HT1080 (cell line): ENCODE data around the gene TXNRD2. TPM values are rescaled to one million over a fixed set of nuclear protein-coding genes. Genes with fewer than 3 reads are reported as not detected.

Experiments used
- DNase-seq: peaks from one replicate; pipeline ENCODE4 v3.0.0-alpha.2; 2015; ENCODE audit warnings: low read depth
- polyA plus RNA-seq, 2 experiments: library from polyadenylated mRNA; depleted of rRNA; stranded (reverse); fragments of >200 nt; gene quantifications; 2 replicates each; pipeline ENCODE4 v1.2.3, GENCODE V29; 2015
- total RNA-seq: library from RNA; depleted of rRNA; stranded (reverse); fragments of >200 nt; shearing (Covaris generic); gene quantifications from 2 replicates; pipeline ENCODE4 v1.2.3, GENCODE V29; 2014; rRNA removed

Gene TXNRD2
- 94.5 and 120 TPM in 2 replicates for total RNA-seq
- 40.5 and 56.9 TPM in 2 replicates for polyA plus RNA-seq (2015; cell fraction: cytosol; rRNA removed)
- 76.8 and 78.5 TPM in 2 replicates for polyA plus RNA-seq (2015; cell fraction: nucleus; rRNA removed)

DNA sequence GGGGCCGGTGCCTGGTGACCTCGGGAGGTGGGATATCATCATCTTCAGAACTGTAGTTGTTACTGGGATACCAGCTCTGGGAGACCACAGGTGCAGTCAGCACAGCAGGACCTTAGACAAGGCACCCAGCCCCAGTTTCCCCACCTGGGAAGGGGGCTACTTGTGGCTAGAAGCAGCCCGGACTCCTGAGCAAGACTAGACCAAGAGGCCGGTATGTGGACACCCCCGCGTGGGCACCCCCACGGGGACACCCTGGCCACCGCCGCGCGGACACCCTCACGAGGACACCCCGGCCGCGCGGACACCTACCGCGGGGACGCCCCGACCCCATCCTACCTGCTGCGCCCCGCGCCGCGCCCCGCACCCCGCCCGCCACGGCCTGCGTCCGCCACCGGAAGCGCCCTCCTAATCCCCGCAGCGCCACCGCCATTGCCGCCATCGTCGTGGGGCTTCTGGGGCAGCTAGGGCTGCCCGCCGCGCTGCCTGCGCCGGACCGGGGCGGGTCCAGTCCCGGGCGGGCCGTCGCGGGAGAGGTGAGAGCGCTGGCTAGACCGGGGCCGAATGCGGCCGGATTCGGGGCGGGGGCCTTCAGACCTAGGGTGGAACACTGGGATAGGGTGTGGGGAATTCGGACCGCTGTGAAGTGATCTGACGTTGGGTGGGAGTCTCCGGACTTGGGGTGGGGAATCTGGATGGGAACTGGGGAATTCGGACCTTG lies at the start of gene TXNRD2, which contains the start of gene COMT:
TXNRD2 (minus strand) TSS at position 454 of the 718 bp plus-strand sequence; CDS start at position 439, 15 bp downstream.
COMT (plus strand) TSS at position 408 of the 718 bp plus-strand sequence. CDS start 20,755 bp downstream, outside the sequence.
- DNase-seq, result peak; percentile 56

DNA sequence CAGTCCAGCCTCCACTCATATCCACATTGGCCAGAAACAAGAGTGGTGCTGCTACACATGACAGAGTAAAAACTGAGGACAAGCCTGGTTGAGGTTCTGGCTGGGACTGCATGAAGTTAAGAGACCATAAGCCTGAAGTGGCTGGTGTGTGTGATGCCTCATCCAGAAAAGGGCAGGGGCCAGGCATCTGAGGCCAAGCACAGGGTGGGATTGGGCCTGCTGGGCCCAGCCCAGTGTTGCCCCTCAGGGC lies 49.7 kb upstream of the TXNRD2 start:
- no peak for DNase-seq

DNA sequence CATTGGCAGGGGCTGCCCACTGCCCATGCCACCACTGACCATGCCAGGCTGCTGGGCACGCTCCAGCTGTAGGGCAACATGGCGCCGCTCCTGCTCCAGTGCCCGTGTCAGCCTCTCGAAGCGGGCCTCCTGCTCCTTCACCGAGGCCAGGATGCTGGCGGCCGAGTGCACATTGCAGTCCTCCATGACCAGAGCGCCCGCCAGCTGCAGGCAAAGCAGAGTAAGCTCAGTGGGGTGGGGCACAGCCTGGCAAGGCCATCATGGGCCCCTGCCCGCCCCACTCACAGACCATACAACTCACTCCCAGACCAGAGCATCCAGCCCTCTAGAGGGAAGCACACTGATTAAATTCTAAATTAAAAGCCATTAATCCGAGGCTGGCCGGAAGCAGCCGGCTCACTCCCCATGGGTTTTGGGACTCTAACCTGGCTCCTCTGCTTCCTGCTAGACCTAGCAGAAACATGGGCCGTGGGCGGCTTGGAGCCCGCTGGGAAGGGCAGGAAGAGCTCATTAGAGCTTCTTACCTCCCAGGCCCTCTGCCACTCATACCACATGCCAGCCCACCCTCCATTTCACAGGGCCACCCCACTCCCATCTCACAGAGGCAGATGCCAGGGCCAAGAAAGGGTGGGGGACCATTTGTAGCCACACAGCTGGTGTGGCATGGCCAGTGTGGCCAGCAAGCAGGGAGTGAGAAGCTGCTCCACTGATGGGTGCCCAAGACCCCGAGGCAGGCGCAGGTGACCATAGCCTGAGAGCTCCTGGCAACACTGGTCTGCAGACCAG lies 49.2 kb upstream of the TXNRD2 start:
- DNase-seq, result no peak

DNA sequence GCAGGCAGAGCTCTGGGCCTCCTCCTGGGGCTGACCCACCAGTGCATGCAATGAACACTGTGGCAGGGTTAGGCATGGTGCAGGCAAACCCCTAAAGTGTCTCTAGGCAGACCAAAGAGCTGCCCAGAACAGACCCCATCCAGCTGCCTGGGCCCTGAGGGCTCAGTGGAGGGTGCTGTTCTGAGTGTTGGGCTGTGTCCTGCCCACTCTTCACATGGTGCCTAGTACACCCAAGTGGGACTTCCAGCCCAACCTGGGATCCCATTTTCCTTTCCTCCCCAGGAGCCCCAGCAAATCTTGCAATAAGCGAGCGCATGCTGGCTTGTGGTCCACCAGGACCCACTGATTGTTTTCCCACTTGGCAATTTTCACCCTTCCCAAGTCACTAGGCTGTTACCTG lies 48.6 kb upstream of the TXNRD2 start:
- DNase-seq, result no peak

DNA sequence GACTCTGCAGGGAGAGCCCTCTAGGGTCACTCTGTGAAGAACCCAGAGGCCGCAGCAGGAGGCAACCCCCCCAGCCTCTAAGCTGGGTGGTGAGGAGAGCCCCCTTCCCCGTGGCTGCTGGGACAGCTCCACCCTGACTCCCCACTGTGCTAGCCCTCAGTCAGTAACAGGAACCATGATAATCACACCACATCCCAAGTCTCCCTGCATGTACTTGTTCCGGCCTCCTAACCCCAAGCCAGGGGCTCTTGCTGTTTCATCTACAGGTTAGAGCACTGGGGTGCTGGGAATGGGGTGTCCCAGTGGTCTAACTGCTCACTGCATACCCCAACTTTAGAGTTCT lies 48.1 kb upstream of the TXNRD2 start:
- DNase-seq, result no peak

DNA sequence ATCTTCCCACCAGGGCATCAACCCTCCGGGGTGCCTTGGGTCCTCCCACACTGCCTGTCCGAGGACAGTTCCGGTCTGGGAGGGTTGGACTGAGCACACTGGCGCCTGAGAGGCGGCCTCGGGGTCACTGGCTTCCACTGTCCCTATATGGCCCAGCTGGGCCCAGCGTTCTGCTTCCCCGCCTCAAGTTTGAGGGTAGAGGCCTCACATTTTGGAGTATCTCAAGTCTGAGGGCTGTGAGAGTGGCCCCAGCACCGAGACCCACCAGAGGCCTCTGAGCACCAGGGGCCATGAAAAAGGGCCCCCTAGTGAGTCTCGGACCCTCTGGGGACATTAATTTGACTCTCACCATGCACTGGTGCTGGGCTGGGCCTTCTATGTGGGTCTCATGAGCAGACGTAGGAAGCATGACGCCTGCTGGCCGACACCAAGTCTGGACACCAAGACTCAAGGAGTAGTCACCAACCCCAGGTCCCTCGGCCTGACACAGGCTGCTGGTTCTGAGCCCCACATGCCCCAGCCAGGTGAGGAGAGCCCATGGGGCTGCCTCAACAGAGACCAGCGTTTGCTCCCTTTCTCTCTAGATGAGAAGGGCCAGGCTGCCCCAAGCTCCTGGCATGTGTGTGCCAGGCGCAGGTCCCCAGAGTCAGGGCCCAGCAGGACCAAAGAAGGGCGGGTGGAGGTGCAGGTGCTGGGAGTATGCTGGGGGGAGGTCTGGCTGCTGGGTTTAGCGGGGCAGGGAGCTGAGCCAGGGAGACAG lies 47.5 kb upstream of the TXNRD2 start:
- no peak for DNase-seq

DNA sequence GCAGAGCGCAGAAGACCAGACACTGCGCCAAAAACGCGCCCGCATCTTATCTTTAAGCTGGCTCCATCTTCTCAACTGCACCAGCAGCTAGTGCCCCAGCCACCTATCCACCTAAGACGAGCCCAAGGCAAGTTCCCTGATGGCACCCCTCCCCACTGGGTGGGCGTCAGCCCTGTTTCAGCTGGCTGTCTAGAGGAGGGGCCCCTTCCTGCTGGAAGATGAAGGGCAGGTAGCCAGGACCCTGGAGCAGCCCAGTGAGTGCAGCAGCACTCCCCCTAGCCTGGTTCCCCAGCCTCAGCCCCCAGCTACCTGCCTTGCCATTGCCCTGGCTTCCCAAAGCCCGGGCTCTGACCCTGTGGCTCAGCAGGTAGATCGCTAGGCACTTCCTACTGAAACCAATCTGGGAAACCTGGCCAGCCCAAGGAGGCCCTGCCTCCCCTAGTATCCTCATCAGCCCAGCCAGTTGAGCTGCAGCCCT lies 46.8 kb upstream of the TXNRD2 start:
- no peak for DNase-seq

DNA sequence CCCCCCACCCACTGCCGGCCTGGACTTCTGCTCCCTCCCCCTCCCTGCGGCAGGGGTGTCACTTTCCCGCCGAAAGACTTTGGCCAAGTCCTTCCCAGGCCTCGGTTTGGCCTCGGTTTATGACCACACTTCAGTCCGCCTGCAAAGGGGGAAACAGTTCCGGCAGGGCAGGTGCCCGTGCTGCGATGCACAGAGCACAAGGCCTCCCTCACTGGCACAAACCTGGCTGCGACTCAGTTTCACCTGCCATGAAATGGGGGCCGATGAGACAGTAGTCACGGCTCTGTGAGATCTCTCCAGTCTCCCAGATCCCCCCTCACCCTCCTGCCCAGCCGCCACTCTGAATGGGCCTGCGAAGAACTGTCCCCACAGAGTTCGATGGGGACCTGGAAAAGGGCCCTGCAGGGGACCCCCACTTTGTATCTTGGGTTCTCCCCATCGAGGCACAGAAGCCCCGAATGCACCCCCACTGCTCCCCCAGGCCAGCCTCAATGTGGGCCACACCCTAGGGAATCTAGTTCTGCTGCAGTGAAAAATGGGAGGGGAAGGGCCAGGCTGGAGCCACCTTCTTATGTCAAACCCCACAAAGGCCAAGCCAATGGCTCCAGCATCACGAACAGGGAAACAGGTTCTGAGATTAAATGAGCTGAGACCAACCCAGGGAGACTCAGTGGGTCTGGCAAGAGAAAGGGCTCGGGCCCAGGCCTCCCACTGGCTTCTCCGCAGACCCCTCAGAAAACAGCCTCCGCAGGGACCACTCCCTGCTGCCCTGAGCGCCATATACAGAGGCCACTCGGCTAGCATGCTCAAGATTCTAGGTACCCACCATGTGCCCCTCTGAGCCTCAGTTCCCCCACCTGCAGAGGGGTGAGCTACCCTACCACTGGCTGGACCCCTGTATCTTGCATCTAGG lies 46.0 kb upstream of the TXNRD2 start:
- DNase-seq, result no peak

DNA sequence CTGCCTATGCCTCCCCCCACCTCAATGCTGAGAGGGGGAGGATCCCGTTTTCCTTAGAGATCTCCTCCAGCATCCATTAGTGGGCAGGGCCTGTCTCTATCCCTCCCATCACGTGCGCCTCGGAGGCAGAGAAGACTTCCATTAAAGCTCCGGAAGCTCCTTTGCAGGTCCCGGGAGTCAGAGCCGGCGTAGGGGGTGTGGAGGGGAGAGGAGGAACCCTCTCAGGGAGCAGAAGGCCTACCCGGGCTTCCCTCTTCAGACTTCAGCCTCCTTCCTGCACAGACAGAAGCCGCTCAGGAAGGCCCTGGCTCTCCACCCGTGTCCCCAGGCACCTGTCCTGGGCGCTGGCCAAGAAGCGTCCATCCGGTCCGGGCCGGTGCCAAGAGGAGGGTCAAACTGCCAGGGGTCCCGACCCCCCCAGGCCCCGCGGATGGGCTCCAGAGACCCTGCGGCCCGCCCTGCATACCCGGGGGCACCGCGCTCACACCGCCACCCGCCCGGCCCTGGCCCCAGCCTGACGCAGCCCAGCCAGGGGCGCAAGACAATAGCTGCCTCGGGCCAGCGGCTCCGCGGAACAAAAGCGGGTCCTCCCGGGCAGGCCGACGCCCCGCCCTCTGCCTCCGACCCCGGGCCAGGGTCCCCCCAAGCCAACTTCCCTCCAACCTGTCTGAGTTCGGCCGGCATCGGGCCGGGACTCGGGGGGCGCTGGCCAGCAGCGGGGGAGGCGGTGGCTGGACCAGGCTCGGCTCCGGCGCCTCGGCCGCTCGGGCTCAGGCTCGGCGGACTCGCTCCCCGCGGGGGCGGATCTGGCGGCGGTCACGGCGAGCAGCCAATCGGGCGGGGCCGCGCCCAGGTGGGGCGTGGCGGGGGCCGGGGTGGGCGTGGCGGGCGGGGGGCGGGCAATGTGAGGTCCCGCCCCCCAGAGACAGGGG lies 45.1 kb upstream of the TXNRD2 start:
- DNase-seq, result no peak

DNA sequence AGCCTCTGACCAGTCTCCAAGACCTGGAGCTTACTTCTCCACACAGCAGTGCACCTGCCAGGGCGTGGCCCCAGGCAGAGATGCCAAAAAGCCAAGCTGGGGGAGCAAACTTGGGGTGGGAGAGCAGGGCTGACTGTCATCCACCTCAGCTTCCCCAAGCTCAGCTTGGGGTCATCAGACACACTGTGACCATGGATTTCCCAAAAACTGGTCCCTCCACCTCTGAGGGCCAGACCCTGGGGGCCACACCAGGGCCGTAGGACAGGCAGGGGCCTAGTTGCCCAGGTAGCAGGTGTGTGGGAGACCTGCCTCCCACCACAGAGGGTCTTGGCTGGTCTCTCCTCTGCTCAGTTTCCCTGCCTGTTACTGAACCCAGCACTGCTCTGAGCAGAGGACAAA lies 44.4 kb upstream of the TXNRD2 start:
- no peak for DNase-seq

DNA sequence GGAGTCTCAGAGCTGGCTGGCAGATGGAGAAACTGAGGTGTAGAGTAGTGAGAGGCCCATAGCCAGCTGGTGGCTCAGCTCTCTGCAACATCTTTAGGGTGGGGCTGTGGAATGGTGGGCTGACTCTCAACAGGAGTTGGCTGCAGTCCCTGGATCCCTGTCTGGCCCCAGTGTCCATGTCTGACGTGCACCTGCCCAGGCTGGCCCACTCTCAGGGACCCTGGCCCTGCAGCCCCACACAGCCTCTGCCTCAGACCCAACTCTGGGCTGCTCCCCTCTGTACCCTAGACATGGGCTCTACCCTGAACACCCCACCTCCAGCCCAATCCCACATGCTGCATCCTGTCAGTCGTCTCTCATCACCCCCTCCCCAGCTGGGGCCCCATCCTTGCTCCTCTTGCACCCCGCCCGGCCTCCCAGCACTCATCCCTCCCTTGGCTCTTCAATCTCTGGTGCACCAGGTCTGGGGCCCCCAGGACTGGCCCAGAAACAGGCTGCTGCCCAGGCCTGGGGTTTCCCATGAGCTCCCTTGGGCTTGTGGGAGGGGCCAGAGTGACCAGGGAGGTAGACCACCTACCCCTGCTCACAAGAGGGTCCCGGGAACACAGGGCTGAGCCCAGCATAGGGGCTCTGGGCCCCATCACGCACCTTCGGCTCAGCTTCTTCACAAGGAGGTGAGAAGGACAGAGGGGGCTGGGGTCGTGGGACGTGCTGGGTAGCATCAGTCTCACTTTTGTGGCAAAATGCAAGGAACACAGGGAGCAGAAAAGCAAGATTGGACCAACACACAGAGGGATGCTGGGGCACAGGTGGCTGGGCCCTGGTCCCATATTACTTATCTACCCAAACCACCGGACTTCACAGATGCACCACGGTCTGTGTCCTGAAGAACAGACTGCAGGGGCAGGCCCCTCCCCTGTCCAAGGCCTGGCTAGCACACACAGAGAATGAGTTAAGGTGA lies 43.5 kb upstream of the TXNRD2 start:
- DNase-seq, result no peak

DNA sequence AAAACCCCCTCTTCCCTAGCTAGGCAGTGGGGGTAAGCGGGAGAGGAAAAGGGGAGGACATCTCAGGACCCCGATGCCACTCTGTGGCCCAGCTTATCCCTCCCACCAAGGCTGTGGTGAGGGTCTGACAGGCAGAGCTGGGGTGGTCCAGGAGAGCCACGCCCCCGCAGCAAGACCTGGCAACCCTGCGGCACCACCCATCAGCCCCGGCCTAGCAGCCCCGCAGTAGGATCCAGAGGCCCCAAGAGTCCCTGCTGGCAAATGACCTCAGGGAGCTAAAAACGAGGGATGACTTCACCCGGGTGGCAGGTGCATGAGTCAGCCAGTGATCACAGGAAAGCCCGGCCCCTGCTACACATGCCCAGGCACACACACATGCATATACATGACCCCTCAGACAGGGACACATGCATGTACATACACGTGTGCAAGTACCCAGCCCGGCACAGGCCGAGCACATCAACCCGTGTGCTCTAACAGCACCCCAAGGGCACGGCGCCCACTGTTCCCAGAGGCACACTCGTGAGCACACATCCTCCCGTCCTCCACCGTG lies 42.7 kb upstream of the TXNRD2 start:
- peak; percentile 83 for DNase-seq

DNA sequence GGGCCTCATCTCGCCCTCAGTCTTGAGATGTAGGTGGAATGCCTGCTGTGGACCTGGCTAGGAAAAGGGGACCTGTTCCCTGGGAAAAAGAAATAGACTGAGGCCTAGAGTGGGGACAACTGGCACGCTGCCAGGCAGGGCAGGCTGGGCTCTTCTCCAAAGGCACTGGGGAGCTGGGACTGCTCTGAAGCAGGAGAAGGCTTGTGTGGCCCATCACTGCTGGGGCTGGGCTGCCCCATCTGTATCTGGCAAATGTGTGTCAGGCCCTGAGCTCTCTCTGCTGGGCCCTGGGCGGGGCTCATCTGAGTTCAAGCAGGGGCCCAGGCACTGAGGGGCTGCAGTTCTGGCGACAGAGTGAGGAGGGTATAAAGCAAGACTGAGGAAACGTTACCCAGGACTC lies 42.1 kb upstream of the TXNRD2 start:
- no peak for DNase-seq

DNA sequence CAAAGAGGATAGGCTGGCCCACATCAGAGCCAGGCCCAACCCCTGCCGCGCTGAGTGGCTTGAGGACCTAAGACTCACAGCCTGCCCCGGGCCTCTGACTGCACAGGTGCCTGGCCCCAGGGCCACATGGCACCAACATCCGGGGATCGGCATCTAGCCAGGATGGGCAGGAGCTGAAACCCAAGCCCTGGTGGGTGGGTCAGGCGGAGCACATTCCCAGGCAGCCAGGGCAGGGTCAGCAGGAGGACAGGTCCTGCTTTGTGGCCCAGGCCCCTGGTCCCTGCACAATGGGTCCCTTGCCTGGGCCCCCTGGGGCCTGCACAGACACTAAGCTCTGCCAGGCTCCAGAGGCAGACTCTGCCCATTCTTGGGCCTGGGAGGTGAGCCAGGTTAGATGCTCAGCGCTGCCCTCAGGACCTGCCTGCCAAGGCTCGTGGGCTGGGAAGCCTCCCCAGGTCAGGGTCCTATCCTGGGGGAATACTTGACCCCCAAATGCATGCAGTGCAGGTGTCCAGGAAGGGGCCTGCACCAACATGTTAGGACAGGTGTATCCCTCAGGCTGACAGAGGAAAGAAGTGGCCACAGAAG lies 41.5 kb upstream of the TXNRD2 start:
- DNase-seq, result no peak

DNA sequence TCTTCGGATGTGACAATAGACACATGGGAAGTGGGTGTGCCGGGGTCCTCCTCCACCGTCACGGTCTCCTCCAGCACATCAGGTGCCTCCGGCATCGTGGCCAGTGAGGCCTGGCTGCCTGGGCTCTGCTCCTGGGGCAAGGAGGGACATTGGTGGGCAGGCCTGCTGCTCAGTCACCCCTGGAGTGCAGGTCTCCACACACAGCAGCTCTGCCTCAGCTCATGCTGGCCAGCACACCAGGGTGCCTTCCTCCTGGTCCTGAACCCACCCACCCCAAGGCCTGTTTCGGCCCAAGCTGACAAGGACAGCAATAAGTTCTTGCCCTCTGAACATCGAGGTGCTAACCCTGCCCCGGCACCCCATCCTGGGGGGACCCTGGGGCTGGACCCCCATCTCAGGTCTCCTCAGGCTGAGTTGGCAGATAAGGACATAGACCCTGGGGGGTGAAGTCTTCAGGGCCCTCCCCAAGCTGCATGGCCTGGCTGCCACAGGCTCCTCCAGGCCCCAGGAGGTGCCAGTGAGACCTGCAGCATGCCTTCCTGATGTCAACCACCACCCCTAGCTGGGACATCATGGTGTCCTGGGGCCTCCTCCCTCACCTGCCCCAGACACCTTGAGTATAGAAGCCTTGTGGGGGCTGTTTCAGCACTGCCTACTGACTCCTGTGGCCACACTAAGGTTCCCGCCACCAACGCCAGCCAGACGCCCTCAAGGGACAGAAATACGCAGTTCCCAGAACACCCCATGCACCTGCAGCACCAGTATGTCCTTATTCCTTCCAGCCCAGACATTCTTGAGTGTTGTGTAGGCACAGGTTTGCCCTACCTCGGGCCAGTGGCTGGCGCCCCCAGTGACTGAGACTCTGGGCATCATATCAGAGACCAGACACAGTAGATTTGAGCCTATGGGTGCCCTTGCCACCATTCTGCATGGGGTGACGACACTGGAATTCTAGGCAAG lies 40.6 kb upstream of the TXNRD2 start:
- DNase-seq, result no peak

DNA sequence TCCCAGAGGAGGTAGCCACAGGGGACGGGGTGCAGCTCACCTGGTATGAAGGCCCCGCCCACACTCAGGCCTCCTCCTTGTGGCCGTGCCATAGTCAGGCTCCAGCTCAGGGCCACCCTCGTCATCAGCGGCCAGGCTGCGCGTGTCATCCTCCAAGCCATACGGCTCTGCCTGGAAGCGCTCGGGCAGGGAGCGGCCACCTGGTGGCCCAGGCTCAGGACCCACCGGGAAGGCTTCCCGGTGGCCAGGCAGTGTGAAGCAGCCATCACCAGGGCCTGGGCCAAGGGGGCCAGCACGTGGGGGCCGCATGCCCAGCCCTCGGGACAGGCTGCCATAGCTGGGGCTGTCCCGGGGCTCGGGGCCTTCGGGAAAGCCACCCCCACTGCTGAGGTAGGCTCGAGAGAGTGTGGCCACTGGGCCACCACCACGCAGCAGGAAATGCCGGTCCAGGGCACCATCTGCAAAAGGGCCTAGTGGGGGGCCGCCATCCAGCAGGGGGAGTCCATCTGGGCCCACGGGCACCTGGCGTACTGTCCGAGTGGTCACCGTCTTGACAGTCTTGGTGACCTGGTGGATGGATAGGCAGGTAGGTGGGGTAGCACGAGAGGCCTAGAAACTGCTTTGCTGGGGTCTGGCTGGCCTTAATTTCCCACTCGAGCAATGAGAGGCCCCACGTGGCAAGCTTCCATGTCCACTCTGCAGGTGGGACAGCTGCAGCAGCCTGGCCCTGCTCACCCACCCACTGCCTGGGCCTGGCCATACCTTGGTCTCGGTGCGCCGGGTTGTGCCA lies 39.7 kb upstream of the TXNRD2 start:
- no peak for DNase-seq
